Endothelial cell of umbilical vein (primary cell): ENCODE data around the gene PIP5K1A. TPM values are rescaled to one million over a fixed set of nuclear protein-coding genes. Genes with fewer than 3 reads are reported as not detected.

ENCODE experiments used
- BruUV-seq: library from RNA; stranded (reverse); fragments of 400-500 nt; replicated peaks from 2 replicates; lab custom pipeline; 2021; lab: Mats Ljungman, UMichigan
- CTCF ChIA-PET: fragments of 300-600, 350-600 bp; sonication (Branson Sonifier 250); formaldehyde crosslinking; loops from one replicate; lab custom pipeline; 2021; ENCODE audit warnings: antibody characterized with exemption, inconsistent platforms; lab: Charles Lee
- POLR2A ChIA-PET: fragments of 300-600, 350-600 bp; sonication (Branson Sonifier 250); formaldehyde crosslinking; loops from one replicate; lab custom pipeline; 2021; ENCODE audit warnings: antibody characterized with exemption, inconsistent platforms; lab: Charles Lee
- DNase-seq: peaks from one replicate; pipeline ENCODE4 v3.0.0-alpha.2; 2011; ENCODE audit warnings: low read depth, low spot score
- FAIRE-seq: peaks from 2 replicates; lab custom pipeline; 2011; peaks lifted over from hg19 to GRCh38; lab: Jason Lieb, UNC
- H2AFZ ChIP-seq: 2 replicates; pipeline ENCODE4 v1.6.0; 2012; ENCODE audit warnings: low read depth, low read length, control low read depth, inconsistent platforms
- H3K27ac ChIP-seq: 2 replicates; pipeline ENCODE4 v1.5.1; 2011; ENCODE audit warnings: low read depth, mild to moderate bottlenecking, control low read depth, low read length, moderate library complexity; ENCODE audit not compliant: insufficient read depth
- H3K27me3 ChIP-seq, 2 experiments: 2 replicates each; pipeline versions ENCODE4 v1.6.0 to v1.6.1; 2011; ENCODE audit warnings: low read length in 2 of 2, mixed read lengths in 1 of 2; ENCODE audit not compliant: control insufficient read depth in 2 of 2, insufficient read depth in 2 of 2
- H3K36me3 ChIP-seq, 2 experiments: 2 replicates in 1 of 2; 3 replicates in 1 of 2; pipeline ENCODE4 v1.5.1; 2011; ENCODE audit warnings: low read length in 2 of 2, mild to moderate bottlenecking in 1 of 2, moderate library complexity in 1 of 2; ENCODE audit not compliant: control insufficient read depth in 2 of 2, insufficient read depth in 2 of 2; ENCODE audit errors: extremely low read depth in 1 of 2
- H3K4me1 ChIP-seq: 3 replicates; pipeline ENCODE4 v1.5.1; 2011; ENCODE audit warnings: mild to moderate bottlenecking, low read length; ENCODE audit not compliant: control insufficient read depth, insufficient read depth; ENCODE audit errors: extremely low read depth
- H3K4me2 ChIP-seq: 2 replicates; pipeline ENCODE4 v1.6.1; 2011; ENCODE audit warnings: low read length, control low read depth, mixed read lengths; ENCODE audit not compliant: insufficient read depth
- H3K4me3 ChIP-seq, 3 experiments: fragments of 200-600 bp in 1 of 3; sonication (generic), shearing (Covaris generic) in 1 of 3; replicated peaks in 1 of 3; 2 replicates each; pipeline ENCODE4 v1.5.1; 2011 to 2016; ENCODE audit warnings: control low read depth in 3 of 3, low read length in 3 of 3, mild to moderate bottlenecking in 2 of 3, inconsistent platforms in 1 of 3, low read depth in 1 of 3, moderate library complexity in 1 of 3; ENCODE audit not compliant: insufficient read depth in 1 of 3
- H3K79me2 ChIP-seq: 2 replicates; pipeline ENCODE4 v1.6.0; 2012; ENCODE audit warnings: low read length, inconsistent platforms; ENCODE audit not compliant: control insufficient read depth, insufficient read depth
- H3K9ac ChIP-seq: replicated peaks from 2 replicates; pipeline ENCODE3; 2011; ENCODE audit warnings: low read length, control low read depth; ENCODE audit not compliant: insufficient read depth; ENCODE audit errors: extremely low read depth
- H3K9me1 ChIP-seq: replicated peaks from 3 replicates; pipeline ENCODE4 v1.6.0; 2011; ENCODE audit warnings: mild to moderate bottlenecking, low read length; ENCODE audit not compliant: control insufficient read depth, insufficient read depth; ENCODE audit errors: extremely low read depth
- H3K9me3 ChIP-seq: replicated peaks from 2 replicates; pipeline ENCODE4 v1.5.1; 2012; ENCODE audit warnings: low read length, inconsistent platforms; ENCODE audit not compliant: control insufficient read depth, insufficient read depth
- H4K20me1 ChIP-seq: replicated peaks from 2 replicates; pipeline ENCODE3; 2011; ENCODE audit warnings: mild to moderate bottlenecking, low read length; ENCODE audit not compliant: control insufficient read depth, insufficient read depth; ENCODE audit errors: extremely low read depth
- CTCF ChIP-seq, 2 donors: IDR thresholded peaks; 1 replicate in 1 of 2; 2 replicates in 1 of 2; pipeline ENCODE4 v1.5.1; 2011; ENCODE audit warnings: low read length in 2 of 2, mild to moderate bottlenecking in 2 of 2, moderate library complexity in 2 of 2, control low read depth in 1 of 2, inconsistent platforms in 1 of 2, low read depth in 1 of 2; ENCODE audit not compliant: insufficient read depth in 1 of 2; ENCODE audit errors: extremely low read depth in 1 of 2
- EZH2 ChIP-seq: IDR thresholded peaks from 2 replicates; pipeline ENCODE4 v1.6.1; 2012; ENCODE audit warnings: borderline replicate concordance, low read depth, mild to moderate bottlenecking, moderate library complexity, low read length, inconsistent platforms; ENCODE audit not compliant: severe bottlenecking
- FOS ChIP-seq: IDR thresholded peaks from 2 replicates; pipeline ENCODE4 v1.6.1; 2011; ENCODE audit warnings: mild to moderate bottlenecking, low read length, moderate library complexity, borderline replicate concordance; ENCODE audit not compliant: insufficient read depth
- GATA2 ChIP-seq: IDR thresholded peaks from 2 replicates; pipeline ENCODE4 v1.7.0; 2011; ENCODE audit warnings: low read depth, mild to moderate bottlenecking, moderate library complexity, mixed read lengths, low read length; ENCODE audit not compliant: insufficient read length, insufficient read depth
- JUN ChIP-seq: IDR thresholded peaks from 2 replicates; pipeline ENCODE4 v1.6.1; 2011; ENCODE audit warnings: borderline replicate concordance, low read depth; ENCODE audit not compliant: insufficient read length, insufficient read depth
- MAX ChIP-seq: IDR thresholded peaks from 2 replicates; pipeline ENCODE4 v1.6.1; 2011; ENCODE audit not compliant: insufficient read depth, insufficient read length
- MYC ChIP-seq: IDR thresholded peaks from one replicate; pipeline ENCODE4 v1.6.1; 2011; ENCODE audit warnings: mild to moderate bottlenecking, low read depth, low read length
- POLR2A ChIP-seq: IDR thresholded peaks from 2 replicates; pipeline ENCODE4 v1.6.1; 2012; ENCODE audit warnings: low read depth, mild to moderate bottlenecking, control low read depth, low read length
- POLR2AphosphoS5 ChIP-seq: IDR thresholded peaks from 2 replicates; pipeline ENCODE4 v1.6.1; 2012; ENCODE audit warnings: low read depth, mild to moderate bottlenecking, control low read depth, low read length, moderate library complexity; ENCODE audit not compliant: insufficient read depth
- dilution Hi-C: fragments of 300-500 bp; cut with MboI; formaldehyde crosslinking; loops from one replicate; pipeline ENCODE4 v1.15.0; 2019; ENCODE audit warnings: low sequenced_read_pairs; ENCODE audit not compliant: extremely low pct_ligation_motif_present
- intact Hi-C: fragments of 100-400 bp; cut with micrococcal nuclease; formaldehyde crosslinking; loops from one replicate; pipeline ENCODE4 v1.10.0; 2022
- polyA plus RNA-seq, 4 experiments: library from polyadenylated mRNA; depleted of rRNA in 3 of 4; stranded (reverse) in 3 of 4; unstranded in 1 of 4; fragments of >200 nt; gene quantifications; 2 replicates each; pipeline versions ENCODE4 v1.2.1 to v1.2.3, GENCODE V29; 2011 to 2012; ENCODE audit warnings: missing spikeins in 1 of 4
- total RNA-seq: library from RNA; stranded (reverse); gene quantifications from 2 replicates; pipeline ENCODE4 v1.2.3, GENCODE V29; 2021

The PIP5K1A gene
- total and polyA plus RNA-seq, 2 donors (not counting 3 experiments of a cell fraction or from before 2014, with no cell fraction given) = 72.1 to 79.3 TPM

GRCh38 chr1:151235235-151235634, 36.9 kb downstream of the PIP5K1A start:
- dilution Hi-C loops = no loop called here
- no peaks in the 10 kb centered on the region for H3K9me3 ChIP-seq
- peaks cover 42 to 53% of the 10 kb centered on the region in 2 experiments for H3K36me3 ChIP-seq
- no TSS peak for BruUV-seq
- no peaks in the 10 kb centered on the region for H3K4me1 ChIP-seq
- no peak overlapping the region for H3K4me3 ChIP-seq
- ChIA-PET CTCF (interaction anchor here (0.6 to 2.4 kb wide), 5 partner anchors 15 to 211 kb away, joined by 3 to 17 read pairs (median 3); partner anchors contain the start of gene PSMD4), POLR2A (no interaction called here)
- no peak for DNase-seq
- H3K27ac ChIP-seq = no peak overlapping the region
- H3K79me2 ChIP-seq = no peaks in the 10 kb centered on the region
- TF ChIP-seq POLR2A (no peak), JUN (no peak), GATA2 (no peak), POLR2AphosphoS5 (no peak)
- H3K4me2 ChIP-seq = no peak overlapping the region
- no peaks in the 10 kb centered on the region for H3K27me3 ChIP-seq
- no peak for FAIRE-seq
- no peak overlapping the region for H3K9ac ChIP-seq
- intact Hi-C loops = no loop called here
- H2AFZ ChIP-seq = no peak overlapping the region
- H4K20me1 ChIP-seq = no peaks in the 10 kb centered on the region
- no peaks in the 10 kb centered on the region for H3K9me1 ChIP-seq

- H3K4me2 ChIP-seq = no peak overlapping the region
- TF ChIP-seq POLR2A = no peak
- TF ChIP-seq JUN = no peak
- TF ChIP-seq MYC = no peak
- TF ChIP-seq GATA2 = no peak
- no peak for TF ChIP-seq FOS
- TF ChIP-seq CTCF (IDR thresholded peaks at IDR 0.05; ENCODE audit: extremely low read depth in 1 of 2, insufficient read depth in 1 of 2, low read depth in 1 of 2, low read length in 2 of 2) = no peak
- TF ChIP-seq POLR2AphosphoS5 = no peak
- no peak for TF ChIP-seq MAX
- TF ChIP-seq EZH2 = no peak
Observed at GRCh38 chr1:151237678-151238466, 39.5 kb downstream of the PIP5K1A start.

More at GRCh38 chr1:151237678-151238466, 39.5 kb downstream of the PIP5K1A start:
- dilution Hi-C loops (no loop called here), intact Hi-C loops (no loop called here)
- BruUV-seq = no TSS peak
- no peak overlapping the region for H3K9ac ChIP-seq
- no peak overlapping the region for H3K4me3 ChIP-seq
- peaks cover 36 to 50% of the 10 kb centered on the region in 2 experiments for H3K36me3 ChIP-seq
- no peaks in the 10 kb centered on the region for H3K9me1 ChIP-seq
- H3K27ac ChIP-seq = no peak overlapping the region
- H3K9me3 ChIP-seq = no peaks in the 10 kb centered on the region
- POLR2A ChIA-PET = no interaction called here
- H2AFZ ChIP-seq = no peak overlapping the region
- no peaks in the 10 kb centered on the region for H3K27me3 ChIP-seq
- H3K79me2 ChIP-seq = no peaks in the 10 kb centered on the region
- no peaks in the 10 kb centered on the region for H3K4me1 ChIP-seq
- FAIRE-seq = no peak
- DNase-seq = peak; percentile 10
- CTCF ChIA-PET = interaction anchor here (1.0 to 2.4 kb wide), 4 partner anchors 8 to 140 kb away, joined by 3 to 17 read pairs (median 5); no protein-coding TSS in a partner anchor
- no peaks in the 10 kb centered on the region for H4K20me1 ChIP-seq
